ENCODE measurements around the gene SULT2B1.

SULT2B1 gene

GRCh38 chr19:48637449-48637947 lies 85.5 kb downstream of the SULT2B1 start:
- peak; percentile 99 for DNase-seq

GRCh38 chr19:48637948-48638830 lies 86.2 kb downstream of the SULT2B1 start:
- peak; percentile 74 for DNase-seq

- no peak for DNase-seq
Measured at GRCh38 chr19:48638831-48639381, 86.9 kb downstream of the SULT2B1 start.

- DNase-seq = no peak
Measured at GRCh38 chr19:48639483-48640375, 87.8 kb downstream of the SULT2B1 start.

GRCh38 chr19:48641850-48642249 lies 89.9 kb downstream of the SULT2B1 start:
- DNase-seq = no peak

- DNase-seq = no peak
Measured at GRCh38 chr19:48642862-48643261, 90.9 kb downstream of the SULT2B1 start.

- DNase-seq = no peak
Measured at GRCh38 chr19:48644355-48644754, 92.4 kb downstream of the SULT2B1 start.

GRCh38 chr19:48644839-48645619 lies 93.1 kb downstream of the SULT2B1 start:
- DNase-seq = peak; percentile 68

GRCh38 chr19:48645620-48646000 lies 93.6 kb downstream of the SULT2B1 start:
- DNase-seq = no peak

- DNase-seq = peak; percentile 89
Measured at GRCh38 chr19:48646001-48646721, 94.2 kb downstream of the SULT2B1 start, which contains the start of gene CA11. Gene CA11, minus strand, starts transcription at chr19:48646187. Its CDS starts 555 bp downstream, at chr19:48645632.

GRCh38 chr19:48646722-48647216 lies 94.8 kb downstream of the SULT2B1 start:
- no peak for DNase-seq

- no peak for DNase-seq
Measured at GRCh38 chr19:48648134-48648533, 96.2 kb downstream of the SULT2B1 start.

All from stimulated activated CD4-positive, alpha-beta T cell treated with anti-CD3 and anti-CD28 coated beads, Interleukin-4, amount 100 ng/mL, for 1 hour (primary cell).